ENCODE results near the gene FAM83C.

DNA sequence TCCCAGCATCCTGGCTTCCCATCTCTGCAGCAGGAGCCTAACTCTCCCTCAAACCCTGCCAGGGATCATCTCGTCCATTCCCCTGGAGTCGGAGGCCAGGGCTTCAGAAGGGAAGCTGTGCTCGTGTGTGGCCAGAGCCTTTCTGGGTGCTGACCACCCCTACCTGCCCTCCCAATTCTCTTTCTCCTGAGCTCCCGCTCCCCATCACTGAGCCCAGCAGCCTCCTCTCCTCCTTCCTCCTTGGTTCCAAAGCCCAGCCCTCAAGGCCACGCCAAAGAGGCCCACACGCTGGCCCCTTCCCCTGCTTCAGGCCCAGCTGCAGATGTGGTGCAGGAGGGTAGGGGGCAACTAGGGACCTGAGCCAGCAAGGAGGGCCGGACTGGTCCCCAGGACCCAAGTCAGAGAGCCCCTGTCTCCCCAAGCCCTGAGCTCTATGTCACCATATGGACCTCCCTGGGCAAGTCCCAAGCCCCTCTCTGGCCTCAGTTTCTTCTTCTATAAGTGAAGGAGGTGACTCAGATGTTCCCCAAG lies 1.3 kb downstream of the FAM83C start:
- no peak for TF ChIP-seq CTCF (IDR thresholded peaks at IDR 0.05)
- TF ChIP-seq POLR2A (IDR thresholded peaks at IDR 0.05): no peak
